Erythroblast (primary cell): ENCODE measurements around the gene HK3.

Experiments
- GATA1 ChIP-seq: IDR thresholded peaks from 2 replicates; pipeline ENCODE4 v1.6.1; 2011; ENCODE audit warnings: low read depth, mild to moderate bottlenecking, control low read depth, low read length, moderate library complexity
- POLR2A ChIP-seq: IDR thresholded peaks from 2 replicates; pipeline ENCODE4 v1.6.1; 2011; ENCODE audit warnings: mild to moderate bottlenecking, low read length

GRCh38 chr5:176830995-176831423, 68.1 kb downstream of the HK3 start:
- TF ChIP-seq POLR2A (no peak), GATA1 (no peak)
